GM21367 (cell line): ENCODE data around the gene ANKEF1.
A peak's percentile ranks its signal among the peaks of the same experiment; 100 is the strongest.
"Not testable (repeated sequence)": the region's sequence is repeated elsewhere in the genome, so short reads cannot be mapped to it uniquely, and the experiment has no call there.

Experiments used
- ATAC-seq: cut with Tn5 transposase; IDR thresholded peaks from one replicate; pipeline ENCODE4 v1.9.1; 2021; ENCODE audit not compliant: unreplicated experiment

Gene ANKEF1

GRCh38 chr20:10032269-10032668 lies 2.5 kb upstream of the ANKEF1 start:
- ATAC-seq = not testable (repeated sequence)

GRCh38 chr20:10033905-10034650 lies 709 bp upstream of the ANKEF1 start:
- no peak for ATAC-seq

DNA sequence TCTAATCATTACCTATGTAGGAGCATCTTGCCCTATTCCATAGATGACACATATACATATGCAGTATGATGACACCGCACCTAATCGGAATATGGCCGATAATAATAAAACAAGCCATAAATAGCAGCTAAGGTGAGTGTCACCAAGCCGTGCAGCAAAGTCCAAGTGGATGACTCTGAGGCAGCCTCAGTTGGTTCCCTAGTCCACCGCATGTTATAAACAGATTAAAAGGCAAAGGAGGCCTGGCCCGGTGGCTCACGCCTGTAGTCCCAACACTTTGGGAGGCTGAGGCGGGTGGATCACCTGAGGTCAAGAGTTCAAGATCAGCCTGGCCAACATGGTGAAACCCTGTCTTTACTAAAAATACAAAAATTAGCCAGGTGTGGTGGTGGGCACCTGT lies 1.5 kb downstream of the ANKEF1 start:
- not testable (repeated sequence) for ATAC-seq

DNA sequence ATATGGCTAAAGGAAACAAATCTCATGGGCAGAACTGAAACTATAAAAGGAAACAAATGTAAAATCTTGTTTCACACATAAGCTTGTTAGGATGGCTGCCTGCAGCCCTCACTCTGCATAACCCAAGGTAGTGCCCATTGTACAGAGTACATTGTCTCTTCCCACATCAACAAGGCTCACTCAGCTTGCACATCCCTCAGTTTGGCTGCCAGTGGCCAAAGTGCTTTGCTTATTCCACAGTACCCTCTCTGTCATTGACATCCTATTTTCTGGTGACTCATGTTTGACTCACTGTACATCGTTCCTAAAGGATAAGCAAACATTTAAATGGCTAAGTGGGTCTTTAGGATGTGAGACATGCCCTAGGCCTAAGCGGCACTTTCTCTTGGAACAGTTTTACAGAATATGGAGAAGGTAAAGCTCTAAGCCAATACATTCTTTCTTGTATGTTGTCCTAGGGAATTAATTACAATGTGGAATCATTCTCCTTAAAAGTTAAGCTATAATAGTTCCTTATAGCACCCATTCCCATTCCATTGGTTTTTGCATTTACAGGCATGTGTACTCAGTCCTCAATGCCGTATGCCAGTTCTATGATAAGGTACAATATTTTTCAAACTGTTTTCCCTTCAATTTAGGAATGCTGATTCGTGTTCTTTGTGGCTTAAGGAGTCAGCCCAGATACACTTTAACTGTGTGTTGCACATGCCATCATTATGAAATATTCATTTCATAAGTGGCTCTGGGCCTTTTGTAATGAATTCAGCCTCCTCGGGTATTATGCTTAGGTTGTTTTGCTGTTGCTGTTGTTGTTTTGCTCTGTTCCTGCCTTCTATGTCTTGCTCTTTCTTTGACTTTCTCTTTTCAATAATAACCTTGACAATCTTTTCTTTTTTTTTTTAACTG lies 5.5 kb downstream of the ANKEF1 start:
- ATAC-seq = no peak

DNA sequence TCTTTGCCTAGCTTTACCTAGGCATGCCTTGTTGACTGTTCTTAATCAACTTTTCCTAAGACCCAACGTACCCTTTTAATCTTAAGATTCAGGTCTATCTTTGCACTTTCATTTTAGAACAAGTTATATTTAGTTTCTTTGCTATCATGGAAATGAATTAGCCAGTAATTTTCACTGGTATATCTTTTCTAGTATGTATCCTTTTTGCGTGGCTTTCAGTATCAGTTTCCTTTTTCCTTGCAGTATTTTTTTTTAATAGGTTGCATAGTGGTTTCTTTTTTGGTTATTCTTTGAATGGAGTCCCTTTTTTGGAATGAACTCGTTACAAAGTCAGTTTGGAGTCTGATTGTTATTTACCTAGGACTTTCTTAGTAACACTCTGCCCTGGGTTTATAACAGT lies 7.3 kb downstream of the ANKEF1 start:
- ATAC-seq = no peak

GRCh38 chr20:10047427-10047826 lies 12.6 kb downstream of the ANKEF1 start:
- ATAC-seq = no peak

GRCh38 chr20:10051185-10051584 lies 16.4 kb downstream of the ANKEF1 start:
- ATAC-seq = no peak

DNA sequence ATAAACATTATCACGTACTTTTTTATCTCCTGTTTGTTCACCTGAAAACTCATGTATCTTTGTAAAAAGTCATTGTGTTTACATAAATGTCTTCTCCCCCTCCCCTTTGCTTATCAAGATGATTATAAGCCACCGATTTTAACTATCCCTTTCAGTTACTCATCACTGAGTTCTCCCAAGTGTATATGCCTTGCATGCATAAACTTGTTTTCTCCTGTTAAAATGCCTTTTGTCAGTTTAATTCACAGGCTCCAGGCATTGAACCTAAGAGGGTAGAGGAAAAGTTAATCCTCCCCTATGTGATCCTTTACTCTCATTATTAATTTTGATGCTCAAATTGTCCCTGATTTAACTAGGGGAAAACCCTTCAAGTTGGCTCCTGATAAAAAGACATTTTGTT lies 24.2 kb downstream of the ANKEF1 start:
- ATAC-seq = no peak

- peak; percentile 85 for ATAC-seq
Observed at GRCh38 chr20:10060226-10060625, 25.4 kb downstream of the ANKEF1 start.

DNA sequence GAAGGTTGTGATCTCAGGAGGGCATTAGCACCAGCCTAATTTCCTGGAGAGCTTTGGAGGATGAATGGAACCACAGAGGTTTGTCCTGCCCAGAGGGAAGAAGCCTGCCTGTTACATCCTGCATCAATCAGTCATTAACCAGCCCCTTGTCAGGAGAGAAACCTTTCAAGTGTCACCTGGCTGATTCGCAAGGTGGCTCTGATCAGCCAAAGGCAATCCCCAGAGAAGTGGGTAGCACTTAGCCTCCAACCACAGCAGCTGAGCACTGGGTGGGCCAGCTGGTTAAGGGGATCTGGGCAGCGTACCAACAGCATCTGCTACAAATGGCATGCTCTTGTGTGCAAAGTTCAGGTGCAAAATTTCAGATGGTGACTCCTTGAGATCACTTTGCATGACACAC lies 26.9 kb downstream of the ANKEF1 start:
- ATAC-seq = no peak

GRCh38 chr20:10063482-10063881 lies 28.7 kb downstream of the ANKEF1 start:
- no peak for ATAC-seq

DNA sequence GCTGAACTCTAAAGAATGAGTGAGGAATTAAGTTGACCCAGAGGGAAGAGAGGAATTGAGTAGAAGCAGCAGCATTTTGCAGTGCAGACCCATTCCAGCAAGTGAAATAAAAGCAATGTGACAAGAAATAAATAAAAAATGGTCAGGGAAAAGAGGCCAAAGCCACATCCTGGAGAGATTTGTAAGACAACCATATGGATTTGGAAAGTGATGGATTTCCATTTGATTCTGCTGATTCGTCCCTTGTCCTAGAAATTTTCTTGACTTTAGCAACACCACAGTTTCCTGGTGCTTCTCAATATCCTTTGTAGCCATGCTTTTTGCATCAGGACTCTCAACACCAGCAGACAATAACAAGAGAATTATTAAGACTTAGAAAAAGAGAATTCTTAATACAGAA lies 29.8 kb downstream of the ANKEF1 start:
- no peak for ATAC-seq

GRCh38 chr20:10065154-10065833 lies 30.5 kb downstream of the ANKEF1 start:
- no peak for ATAC-seq

- no peak for ATAC-seq
Observed at GRCh38 chr20:10067321-10067720, 32.5 kb downstream of the ANKEF1 start.

- no peak for ATAC-seq
Observed at GRCh38 chr20:10074513-10074912, 39.7 kb downstream of the ANKEF1 start.

- no peak for ATAC-seq
Observed at GRCh38 chr20:10075606-10076005, 40.8 kb downstream of the ANKEF1 start.

- ATAC-seq = no peak
Observed at GRCh38 chr20:10076126-10077080, 41.6 kb downstream of the ANKEF1 start.

DNA sequence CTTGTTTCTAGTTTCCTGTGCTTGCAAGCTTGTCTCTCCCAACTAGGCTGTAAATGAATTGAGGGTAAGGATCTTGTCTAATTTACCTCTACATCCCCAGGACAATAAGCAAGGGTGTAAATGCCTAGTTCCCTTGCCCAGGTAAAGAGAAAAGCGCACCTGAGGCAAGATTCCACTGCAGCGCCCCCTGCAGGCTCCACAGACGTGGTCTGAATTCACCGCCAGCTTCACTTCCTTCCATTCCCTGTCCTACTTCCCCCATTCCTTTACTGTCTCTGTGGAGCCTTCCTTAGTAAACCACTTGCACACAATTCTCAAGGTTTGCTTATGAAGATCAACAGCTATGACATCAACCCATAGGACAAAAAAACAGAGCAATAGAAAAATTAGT lies 42.3 kb downstream of the ANKEF1 start:
- no peak for ATAC-seq

GRCh38 chr20:10077886-10078285 lies 43.1 kb downstream of the ANKEF1 start:
- no peak for ATAC-seq

- ATAC-seq = no peak
Observed at GRCh38 chr20:10078403-10078802, 43.6 kb downstream of the ANKEF1 start.

DNA sequence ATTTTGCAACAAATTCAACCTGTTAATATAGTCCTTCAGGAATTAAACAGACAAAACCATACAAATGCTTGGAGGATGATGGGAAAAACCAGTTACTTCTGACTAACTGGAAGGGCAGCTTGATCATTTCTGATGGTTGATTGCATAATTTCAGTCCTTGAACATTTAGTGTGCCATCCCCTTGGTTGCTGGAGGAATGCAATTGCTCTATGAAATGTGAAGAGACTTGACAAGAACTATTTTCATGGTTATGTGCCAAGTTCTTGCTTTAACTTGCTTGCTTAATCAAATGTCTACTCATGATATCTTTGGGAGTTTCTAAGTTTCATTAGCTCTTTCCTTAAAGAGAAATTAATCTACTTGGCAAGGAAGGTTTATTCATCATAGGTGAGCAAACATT lies 45.2 kb downstream of the ANKEF1 start:
- no peak for ATAC-seq
